K562 (cell line): ENCODE measurements around the gene RIT1. TPM values are rescaled to one million over a fixed set of nuclear protein-coding genes. Genes with fewer than 3 reads are reported as not detected.

Experiments
- ATF4 ChIP-seq: fragments of 450-650 bp; formaldehyde crosslinking; IDR thresholded peaks from 2 replicates; pipeline ENCODE4 v1.4.0; 2022; ENCODE audit warnings: mild to moderate bottlenecking, moderate library complexity
- E2F6 ChIP-seq, 2 experiments: IDR thresholded peaks; 2 replicates each; pipeline ENCODE4 v1.6.1; 2011; ENCODE audit warnings: borderline replicate concordance in 1 of 2, control low read depth in 1 of 2, low read depth in 1 of 2, low read length in 1 of 2, mild to moderate bottlenecking in 1 of 2, mixed read lengths in 1 of 2, moderate library complexity in 1 of 2; ENCODE audit not compliant: insufficient read depth in 1 of 2, insufficient read length in 1 of 2, poor library complexity in 1 of 2, severe bottlenecking in 1 of 2; ENCODE audit errors: extremely low read depth in 1 of 2
- ESRRB ChIP-seq: fragments of 250-450 bp; sonication (Bioruptor Pico); IDR thresholded peaks from 2 replicates; pipeline ENCODE4 v1.5.0; 2020; ENCODE audit warnings: mild to moderate bottlenecking, moderate library complexity, borderline replicate concordance
- FOXO4 ChIP-seq: fragments of 450-650 bp; formaldehyde crosslinking; IDR thresholded peaks from 2 replicates; pipeline ENCODE4 v1.4.0; 2020; ENCODE audit warnings: mild to moderate bottlenecking, moderate library complexity
- HDGF ChIP-seq: fragments of 450-650 bp; IDR thresholded peaks from 2 replicates; pipeline ENCODE4 v1.6.1; 2016
- KDM2B ChIP-seq: fragments of 250-450 bp; sonication (Bioruptor Pico); IDR thresholded peaks from 2 replicates; pipeline ENCODE4 v1.8.0; 2021; ENCODE audit warnings: mild to moderate bottlenecking, moderate library complexity
- MEF2D ChIP-seq: conservative IDR thresholded peaks from 2 replicates; pipeline ENCODE4 v1.6.1; 2016; ENCODE audit warnings: low read depth, missing genetic modification characterization, missing compliant biosample characterization
- MLX ChIP-seq, 2 experiments: fragments of 450-650 bp in 1 of 2; sonication (generic) in 1 of 2; formaldehyde crosslinking; conservative IDR thresholded peaks; 2 replicates each; pipeline versions ENCODE4 v1.4.0 to v1.8.1; 2020 to 2022; ENCODE audit warnings: mild to moderate bottlenecking in 1 of 2, missing genetic modification reagents in 1 of 2
- MYBL2 ChIP-seq, 2 experiments: fragments of 450-650 bp in 1 of 2; sonication (generic) in 1 of 2; formaldehyde crosslinking in 1 of 2; IDR thresholded peaks; 2 replicates each; pipeline versions ENCODE4 v1.6.1 to v1.8.1; 2017 to 2022; ENCODE audit warnings: borderline replicate concordance in 1 of 2, inconsistent platforms in 1 of 2, low read depth in 1 of 2, mild to moderate bottlenecking in 1 of 2, missing genetic modification reagents in 1 of 2, moderate library complexity in 1 of 2
- NRF1 ChIP-seq, 2 experiments: fragments of 450-650 bp; IDR thresholded peaks in 1 of 2; conservative IDR thresholded peaks in 1 of 2; 2 replicates each; pipeline ENCODE4 v1.6.1; 2014; ENCODE audit warnings: mild to moderate bottlenecking in 2 of 2
- PKNOX1 ChIP-seq: fragments of 450-650 bp; IDR thresholded peaks from 2 replicates; pipeline ENCODE4 v1.6.1; 2016
- POLR2G ChIP-seq: fragments of 200-400 bp; formaldehyde crosslinking; IDR thresholded peaks from 2 replicates; pipeline ENCODE4 v1.6.1; 2017; ENCODE audit warnings: low read depth, mild to moderate bottlenecking, antibody characterized with exemption, low read length, moderate library complexity
- RHOXF2B ChIP-seq: fragments of 250-450 bp; sonication (Bioruptor Pico); conservative IDR thresholded peaks from 2 replicates; pipeline ENCODE4 v1.5.1; 2021
- TAF9B ChIP-seq: fragments of 450-650 bp; IDR thresholded peaks from 2 replicates; pipeline ENCODE4 v1.6.1; 2018; ENCODE audit warnings: mild to moderate bottlenecking; ENCODE audit not compliant: partially characterized antibody
- ZNF277 ChIP-seq: fragments of 250-450 bp; sonication (Bioruptor Pico); IDR thresholded peaks from 2 replicates; pipeline ENCODE4 v1.8.0; 2022; ENCODE audit warnings: inconsistent platforms, mild to moderate bottlenecking, moderate library complexity, borderline replicate concordance
- ZNF449 ChIP-seq: fragments of 250-450 bp; sonication (Bioruptor Pico); IDR thresholded peaks from 2 replicates; pipeline ENCODE4 v1.8.0; 2022; ENCODE audit warnings: moderate library complexity, mild to moderate bottlenecking, inconsistent platforms
- ZNF561 ChIP-seq: fragments of 450-650 bp; formaldehyde crosslinking; conservative IDR thresholded peaks from 2 replicates; pipeline ENCODE4 v1.4.0; 2020; ENCODE audit warnings: mild to moderate bottlenecking, moderate library complexity
- ZNF583 ChIP-seq: fragments of 250-450 bp; sonication (Bioruptor Pico); IDR thresholded peaks from 2 replicates; pipeline ENCODE4 v1.4.0; 2020
- ZNF764 ChIP-seq: fragments of 250-450 bp; sonication (Bioruptor Pico); IDR thresholded peaks from 2 replicates; pipeline ENCODE4 v1.4.0; 2020; ENCODE audit warnings: low read depth, mild to moderate bottlenecking, moderate library complexity
- polyA plus RNA-seq, 8 experiments: library from polyadenylated mRNA; depleted of rRNA in 4 of 8; stranded (reverse) in 5 of 8; unstranded in 3 of 8; fragments of >200 nt; fragmentation: Nextera tagmentation in 2 of 8; fragmentation: Illumina TruSeq in 1 of 8; extraction: Ambion mirVana in 2 of 8; extraction: Trizol in 1 of 8; gene quantifications; 2 replicates each; pipeline versions ENCODE4 v1.2.1 to v1.2.3, GENCODE V29; 2011 to 2014; ENCODE audit warnings: inconsistent platforms in 1 of 8, missing spikeins in 1 of 8
- total RNA-seq, 7 experiments: library from RNA; depleted of rRNA in 6 of 7; stranded (reverse); fragments of >200 nt in 6 of 7; fragmentation: Illumina TruSeq in 2 of 7; extraction: Trizol in 2 of 7; gene quantifications; 2 replicates each; pipeline versions ENCODE4 v1.2.1 to v1.2.3, GENCODE V29; 2011 to 2021; ENCODE audit warnings: low replicate concordance in 1 of 7

RIT1 gene
- total and polyA plus RNA-seq, 9 of the 15 experiments (the other 6 are each of a cell fraction or from before 2014, with no cell fraction given) = 13.5 to 57.6 (median 22.9) TPM

GRCh38 chr1:155940482-155940992 is 29.4 kb upstream of the RIT1 start (continued):
- TF ChIP-seq PKNOX1 = no peak
- no peak for TF ChIP-seq TAF9B
- no peak for TF ChIP-seq KDM2B (CRISPR knock-in tag)
- no peak for TF ChIP-seq ESRRB (CRISPR knock-in tag)
- TF ChIP-seq ZNF277 (CRISPR knock-in tag) = no peak
- no peak for TF ChIP-seq MLX (CRISPR knock-in tag; conservative IDR thresholded peaks at IDR 0.05)
- TF ChIP-seq ZNF449 (CRISPR knock-in tag) = no peak
- TF ChIP-seq ZNF583 (CRISPR knock-in tag) = no peak
- TF ChIP-seq ZNF561 (CRISPR knock-in tag) = no peak
- no peak for TF ChIP-seq RHOXF2B (CRISPR knock-in tag)
- TF ChIP-seq MYBL2 (IDR thresholded peaks at IDR 0.05; ENCODE audit: low read depth) = no peak
- no peak for TF ChIP-seq MYBL2 (CRISPR knock-in tag; IDR thresholded peaks at IDR 0.05; ENCODE audit: borderline replicate concordance)
- TF ChIP-seq E2F6 (IDR thresholded peaks at IDR 0.05; ENCODE audit: borderline replicate concordance in 1 of 2, extremely low read depth in 1 of 2, insufficient read depth in 1 of 2, insufficient read length in 1 of 2, low read depth in 1 of 2, low read length in 1 of 2, poor library complexity in 1 of 2, severe bottlenecking in 1 of 2) = peak; percentile 19 to 52
- TF ChIP-seq MEF2D (tag) = no peak; the same call in 1 of the 2 replicates
- TF ChIP-seq POLR2G = no peak
- TF ChIP-seq ATF4 = no peak
- TF ChIP-seq NRF1 (conservative IDR thresholded peaks at IDR 0.05 in 1 of 2, IDR thresholded peaks at IDR 0.05 in 1 of 2) = peak; percentile 25 to 43; a peak in 2 of 4 replicates
- no peak for TF ChIP-seq FOXO4 (CRISPR knock-in tag)
- TF ChIP-seq HDGF = no peak
- TF ChIP-seq ZNF764 (CRISPR knock-in tag) = no peak
